Thoracic aorta (tissue), 2 donors: ENCODE data around the gene RASD1. TPM values are rescaled to one million over a fixed set of nuclear protein-coding genes. Genes with fewer than 3 reads are reported as not detected.

Source experiments
- ATAC-seq: fragments of 150-250 bp; one replicate; pipeline ENCODE4 v1.8.0; 2017; ENCODE audit warnings: low read depth; ENCODE audit not compliant: insufficient number of reproducible peaks, low FRiP score
- DNase-seq: peaks from one replicate; pipeline ENCODE4 v3.0.0-alpha.2; 2020; ENCODE audit warnings: low spot score
- H3K27ac ChIP-seq, 2 donors: fragments of 200-600 bp; sonication (generic); 1 replicate in 1 of 2; 2 replicates in 1 of 2; pipeline ENCODE4 v1.5.1; 2016; ENCODE audit warnings: mild to moderate bottlenecking in 2 of 2, moderate library complexity in 2 of 2
- H3K27me3 ChIP-seq: fragments of 200-600 bp; sonication (generic); replicated peaks from 2 replicates; pipeline ENCODE4 v1.6.0; 2016; ENCODE audit warnings: mild to moderate bottlenecking; ENCODE audit not compliant: insufficient read depth
- H3K36me3 ChIP-seq: fragments of 200-600 bp; sonication (generic); one replicate; pipeline ENCODE4 v1.5.1; 2016
- H3K4me1 ChIP-seq, 2 donors: fragments of 200-600 bp; sonication (generic); 1 replicate in 1 of 2; 2 replicates in 1 of 2; pipeline versions ENCODE4 v1.5.1 to v1.6.0; 2016; ENCODE audit warnings: low read depth in 2 of 2, mild to moderate bottlenecking in 1 of 2; ENCODE audit not compliant: control insufficient read depth in 1 of 2
- H3K4me3 ChIP-seq: fragments of 200-600 bp; sonication (generic); 2 replicates; pipeline ENCODE4 v1.5.1; 2016; ENCODE audit warnings: mild to moderate bottlenecking
- H3K9me3 ChIP-seq: fragments of 200-600 bp; sonication (generic); 2 replicates; pipeline ENCODE4 v1.5.1; 2016
- CTCF ChIP-seq: fragments of 200-600 bp; sonication (generic); IDR thresholded peaks from one replicate; pipeline ENCODE4 v1.5.1; 2019; ENCODE audit warnings: antibody characterized with exemption
- total RNA-seq, 2 donors: library from RNA; depleted of rRNA; stranded (reverse); fragments of >200 nt; gene quantifications; one replicate each; pipeline versions ENCODE4 v1.1.0 to v1.2.3, GENCODE V29; 2016

RASD1 gene
- total RNA-seq, 2 donors from 2014 or later = 23.0 to 28.9 TPM

- ATAC-seq (no peak), DNase-seq (no peak)
- Histone ChIP-seq H3K36me3 (no peaks in the 10 kb centered on the region), H3K4me3 (no peak overlapping the region), H3K4me1 (peaks cover 0 to 6% of the 10 kb centered on the region in 2 donors), H3K27ac (no peak overlapping the region), H3K9me3 (no peaks in the 10 kb centered on the region), H3K27me3 (no peaks in the 10 kb centered on the region)
- TF ChIP-seq CTCF = no peak
Observed at GRCh38 chr17:17448076-17448475, 48.1 kb downstream of the RASD1 start.

DNA sequence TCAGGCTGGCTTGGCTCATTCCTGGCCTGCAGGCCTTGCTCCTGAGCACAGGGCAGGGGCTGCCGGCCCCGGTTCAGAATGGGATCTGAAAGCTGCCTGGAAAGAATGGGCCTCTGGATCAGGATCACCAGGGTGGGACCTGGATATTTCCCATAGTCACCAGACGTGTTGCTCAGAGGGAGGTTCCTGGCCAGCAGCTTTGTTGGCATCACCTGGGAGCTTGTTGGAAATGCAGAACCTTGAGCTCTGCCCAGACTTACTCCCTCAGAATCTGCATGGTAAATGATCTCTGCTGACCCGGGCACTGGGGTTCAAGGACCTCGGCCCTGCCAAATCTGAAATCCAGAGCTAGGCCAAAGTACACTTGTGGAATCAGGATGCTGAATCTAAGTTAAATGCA, 48.9 kb downstream of the RASD1 start:
- no peaks in the 10 kb centered on the region for H3K36me3 ChIP-seq

DNA sequence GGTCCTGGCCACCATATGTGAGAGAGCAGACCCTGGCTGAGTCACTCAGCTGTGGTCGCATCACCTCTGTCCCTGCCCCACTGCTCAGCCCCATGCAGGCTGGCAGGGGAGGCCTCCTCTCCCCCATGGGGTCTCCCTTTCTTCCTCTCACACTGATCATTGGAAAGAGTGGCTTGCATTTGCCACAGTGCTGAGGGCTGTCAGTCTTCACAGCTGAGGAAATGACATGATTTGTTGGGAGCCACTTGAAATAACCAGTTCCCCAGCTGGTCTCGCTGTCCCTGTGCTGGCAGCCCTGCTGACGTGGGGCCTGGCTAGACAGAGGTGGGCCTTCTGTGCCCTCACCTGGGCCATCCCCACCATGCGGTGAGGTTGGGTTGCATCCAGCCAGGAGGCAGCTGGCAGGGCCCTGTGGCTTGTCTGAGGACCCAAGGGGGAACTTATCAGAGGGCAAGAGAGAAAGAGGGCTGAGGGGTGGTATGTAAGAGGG, 49.5 kb downstream of the RASD1 start:
- no peaks in the 10 kb centered on the region for H3K9me3 ChIP-seq
- H3K36me3 ChIP-seq = no peaks in the 10 kb centered on the region
- no peak for TF ChIP-seq CTCF
- no peak overlapping the region for H3K27ac ChIP-seq
- peaks cover 0 to 6% of the 10 kb centered on the region in 2 donors for H3K4me1 ChIP-seq
- DNase-seq (no peak), ATAC-seq (no peak)
- H3K4me3 ChIP-seq = no peak overlapping the region
- H3K27me3 ChIP-seq = no peaks in the 10 kb centered on the region

More for the DNA sequence above, 48.9 kb downstream of the RASD1 start:
- Histone ChIP-seq H3K9me3 (no peaks in the 10 kb centered on the region), H3K4me3 (no peak overlapping the region), H3K4me1 (peaks cover 0 to 6% of the 10 kb centered on the region in 2 donors), H3K27me3 (no peaks in the 10 kb centered on the region), H3K27ac (no peak overlapping the region)
- TF ChIP-seq CTCF = no peak
- DNase-seq (no peak), ATAC-seq (no peak)

GRCh38 chr17:17445925-17446665, 50.1 kb downstream of the RASD1 start:
- no peaks in the 10 kb centered on the region for H3K36me3 ChIP-seq
- no peak overlapping the region for H3K4me3 ChIP-seq
- H3K27ac ChIP-seq = no peak overlapping the region
- ATAC-seq = no peak
- no peak for DNase-seq
- H3K9me3 ChIP-seq = no peaks in the 10 kb centered on the region
- H3K27me3 ChIP-seq = no peaks in the 10 kb centered on the region
- no peak for TF ChIP-seq CTCF
- H3K4me1 ChIP-seq = peaks cover 0 to 6% of the 10 kb centered on the region in 2 donors

DNA sequence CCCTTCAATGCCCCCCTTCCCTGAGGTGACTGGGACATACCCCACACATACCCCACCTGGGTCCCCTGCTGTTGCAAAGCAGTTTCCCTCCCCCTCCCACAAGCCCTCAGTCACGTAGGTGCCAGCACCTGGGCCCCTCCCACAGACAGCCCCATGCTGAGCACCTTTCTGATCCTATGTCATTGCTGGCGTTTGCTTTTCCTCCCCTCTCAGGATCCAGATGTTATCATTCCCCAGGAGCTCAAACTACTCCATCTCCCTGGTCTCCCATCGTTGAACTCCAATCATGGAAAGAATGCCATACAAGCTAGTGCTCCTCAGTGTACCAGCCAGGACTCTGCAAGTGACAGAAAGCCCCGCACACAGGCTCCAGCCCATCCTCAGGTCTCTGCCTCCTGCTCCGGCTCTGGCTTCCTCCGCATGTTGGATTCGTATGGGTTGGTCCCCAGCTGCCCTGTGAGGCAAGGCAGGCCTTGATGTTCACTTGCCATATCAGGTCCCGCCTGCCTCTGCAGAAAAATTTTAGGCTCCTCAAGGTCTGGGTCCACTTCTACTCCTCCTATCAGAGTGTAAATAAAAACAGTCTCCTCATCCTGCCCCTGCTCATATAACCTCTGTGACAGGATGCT, 50.8 kb downstream of the RASD1 start:
- H3K4me3 ChIP-seq = no peak overlapping the region
- no peak overlapping the region for H3K27ac ChIP-seq
- no peak for TF ChIP-seq CTCF
- H3K36me3 ChIP-seq = no peaks in the 10 kb centered on the region
- DNase-seq (no peak), ATAC-seq (no peak)
- peaks cover 0 to 6% of the 10 kb centered on the region in 2 donors for H3K4me1 ChIP-seq
- H3K27me3 ChIP-seq = no peaks in the 10 kb centered on the region
- no peaks in the 10 kb centered on the region for H3K9me3 ChIP-seq
